NCI-H1092 (cell line): ENCODE data around the gene ZFYVE21.
"Not testable (repeated sequence)": the region's sequence is repeated elsewhere in the genome, so short reads cannot be mapped to it uniquely, and the experiment has no call there.

Source experiments
- DNase-seq: peaks from one replicate; lab custom pipeline; 2025; lab: John Stamatoyannopoulos, UW

The ZFYVE21 gene

GRCh38 chr14:103715052-103716000 is at the start of gene ZFYVE21, which contains the start of gene XRCC3:
TSS of gene ZFYVE21 (plus strand) at chr14:103715810. CDS start at chr14:103715842, 32 bp downstream.
TSS of gene XRCC3 (minus strand) at chr14:103715451. CDS start at chr14:103711087, 4,364 bp downstream.
- DNase-seq: peak; percentile 99

- no peak for DNase-seq
Observed at GRCh38 chr14:103667671-103668070, 47.9 kb upstream of the ZFYVE21 start.

- no peak for DNase-seq
Observed at GRCh38 chr14:103668117-103668516, 47.5 kb upstream of the ZFYVE21 start.

- no peak for DNase-seq
Observed at GRCh38 chr14:103669370-103669769, 46.2 kb upstream of the ZFYVE21 start.

- DNase-seq: no peak
Observed at GRCh38 chr14:103671911-103672310, 43.7 kb upstream of the ZFYVE21 start.

- no peak for DNase-seq
Observed at GRCh38 chr14:103675957-103676356, 39.7 kb upstream of the ZFYVE21 start.

- no peak for DNase-seq
Observed at GRCh38 chr14:103676881-103677675, 38.5 kb upstream of the ZFYVE21 start.

GRCh38 chr14:103679351-103679750 is 36.3 kb upstream of the ZFYVE21 start:
- DNase-seq: no peak

GRCh38 chr14:103680491-103681231 is 34.9 kb upstream of the ZFYVE21 start:
- no peak for DNase-seq

GRCh38 chr14:103683139-103683538 is 32.5 kb upstream of the ZFYVE21 start:
- DNase-seq: no peak

GRCh38 chr14:103684471-103684870 is 31.1 kb upstream of the ZFYVE21 start:
- DNase-seq: no peak

GRCh38 chr14:103684871-103685270 is 30.7 kb upstream of the ZFYVE21 start:
- DNase-seq: no peak

GRCh38 chr14:103685276-103686211 is 30.1 kb upstream of the ZFYVE21 start:
- no peak for DNase-seq

GRCh38 chr14:103686831-103687485 is 28.7 kb upstream of the ZFYVE21 start:
- DNase-seq: no peak

GRCh38 chr14:103687712-103688111 is 27.9 kb upstream of the ZFYVE21 start:
- DNase-seq: no peak

GRCh38 chr14:103688441-103688840 is 27.2 kb upstream of the ZFYVE21 start:
- DNase-seq: no peak

- no peak for DNase-seq
Observed at GRCh38 chr14:103688906-103689902, 26.4 kb upstream of the ZFYVE21 start.

GRCh38 chr14:103690332-103690731 is 25.3 kb upstream of the ZFYVE21 start:
- no peak for DNase-seq

- DNase-seq: not testable (repeated sequence)
Observed at GRCh38 chr14:103691655-103692054, 24.0 kb upstream of the ZFYVE21 start.
